Tibial artery (tissue), 4 donors: ENCODE results near the gene PGM1.

Source experiments
- DNase-seq, 2 donors: peaks; one replicate each; pipeline ENCODE4 v3.0.0-alpha.2; 2019
- H3K27ac ChIP-seq, 2 donors: fragments of 200-600 bp; sonication (generic) in 1 of 2; 1 replicate in 1 of 2; 2 replicates in 1 of 2; pipeline ENCODE4 v1.5.1; 2018 to 2019; ENCODE audit warnings: mild to moderate bottlenecking in 1 of 2
- H3K27me3 ChIP-seq, 2 donors: fragments of 200-600 bp; sonication (generic) in 1 of 2; one replicate each; pipeline versions ENCODE4 v1.5.1 to v1.6.0; 2016 to 2019
- H3K36me3 ChIP-seq, 3 donors: fragments of 200-600 bp; sonication (generic) in 2 of 3; one replicate each; pipeline ENCODE4 v1.5.1; 2016 to 2019; ENCODE audit warnings: mild to moderate bottlenecking in 2 of 3
- H3K4me1 ChIP-seq, 4 donors: fragments of 200-600 bp; sonication (generic) in 2 of 4; 1 replicate in 3 of 4; 2 replicates in 1 of 4; pipeline ENCODE4 v1.5.1; 2016 to 2019
- H3K4me3 ChIP-seq, 2 donors: fragments of 200-600 bp; sonication (generic) in 1 of 2; 1 replicate in 1 of 2; 2 replicates in 1 of 2; pipeline ENCODE4 v1.5.1; 2018 to 2019; ENCODE audit warnings: mild to moderate bottlenecking in 2 of 2
- H3K9me3 ChIP-seq, 3 donors: fragments of 200-600 bp; sonication (generic) in 1 of 3; one replicate each; pipeline ENCODE4 v1.5.1; 2016 to 2019
- CTCF ChIP-seq, 2 experiments: fragments of 200-600 bp in 1 of 2; fragments of 450-650 bp in 1 of 2; IDR thresholded peaks; one replicate each; pipeline ENCODE4 v1.5.1; 2017 to 2019; ENCODE audit warnings: antibody characterized with exemption in 2 of 2, mild to moderate bottlenecking in 1 of 2, moderate library complexity in 1 of 2
- intact Hi-C: fragments of 100-400 bp; cut with DNase I; formaldehyde crosslinking; loops from one replicate; pipeline ENCODE4 v1.15.0; 2023; ENCODE audit warnings: low total_unique reads

Gene PGM1

GRCh38 chr1:63638875-63639274 is 45.7 kb downstream of the PGM1 start:
- Histone ChIP-seq H3K27ac (no peak overlapping the region), H3K4me1 (peaks cover 0 to 8% (median 4%) of the 10 kb centered on the region in 4 donors), H3K4me3 (no peak overlapping the region), H3K36me3 (peaks cover 9 to 40% (median 32%) of the 10 kb centered on the region in 3 donors), H3K9me3 (no peaks in the 10 kb centered on the region), H3K27me3 (no peaks in the 10 kb centered on the region)
- intact Hi-C loops: no loop called here
- TF ChIP-seq CTCF (IDR thresholded peaks at IDR 0.05): no peak
- no peak for DNase-seq

DNA sequence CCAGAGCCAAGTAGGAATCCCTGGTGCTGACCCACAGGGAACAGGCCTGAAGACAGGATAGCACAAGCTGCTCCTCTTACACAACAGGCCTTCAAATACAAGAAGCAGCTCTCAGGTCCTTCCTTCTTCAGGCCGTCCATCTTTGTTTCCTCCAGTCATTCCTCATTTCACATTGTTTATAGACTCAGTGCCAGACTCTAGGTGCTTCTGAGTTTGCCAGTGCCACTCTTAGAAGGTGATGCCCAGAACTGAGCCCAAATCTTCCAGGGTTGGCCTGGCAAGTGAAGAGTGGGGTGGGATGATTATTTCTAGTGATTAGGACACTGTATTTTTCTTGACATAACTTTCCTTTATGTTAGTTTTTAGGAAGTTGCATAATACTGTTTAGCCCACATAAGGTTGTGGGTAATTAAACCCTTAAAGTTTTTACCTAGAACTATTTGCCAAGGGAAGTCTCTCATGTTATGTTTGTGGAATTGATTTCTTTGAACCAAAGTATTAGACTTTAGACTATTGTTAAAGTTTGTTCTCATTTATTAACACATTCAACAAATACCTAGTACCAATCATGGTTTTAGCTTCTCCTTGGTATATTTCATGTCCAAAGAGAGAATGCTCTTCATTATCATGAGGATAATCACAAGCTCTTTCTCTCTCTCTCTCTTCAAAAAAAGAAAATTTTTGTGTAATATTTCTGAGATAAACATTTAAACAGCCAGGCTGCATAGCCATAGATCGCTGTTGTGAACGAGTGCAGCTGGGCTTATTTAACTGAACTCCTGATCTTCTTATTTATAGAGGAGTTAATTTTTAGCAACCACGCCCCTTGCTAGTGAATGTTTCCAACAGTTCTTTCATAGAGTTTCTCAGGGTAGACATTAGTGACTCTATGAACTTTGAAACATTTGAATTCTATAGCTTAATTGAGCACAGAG is 47.7 kb downstream of the PGM1 start:
- Histone ChIP-seq H3K27ac (no peak overlapping the region), H3K36me3 (peaks cover 0 to 33% (median 25%) of the 10 kb centered on the region in 3 donors), H3K27me3 (no peaks in the 10 kb centered on the region), H3K4me1 (peaks cover 0 to 28% (median 16%) of the 10 kb centered on the region in 4 donors), H3K9me3 (no peaks in the 10 kb centered on the region), H3K4me3 (no peak overlapping the region)
- DNase-seq: no peak
- TF ChIP-seq CTCF (IDR thresholded peaks at IDR 0.05): no peak
- intact Hi-C loops: no loop called here

DNA sequence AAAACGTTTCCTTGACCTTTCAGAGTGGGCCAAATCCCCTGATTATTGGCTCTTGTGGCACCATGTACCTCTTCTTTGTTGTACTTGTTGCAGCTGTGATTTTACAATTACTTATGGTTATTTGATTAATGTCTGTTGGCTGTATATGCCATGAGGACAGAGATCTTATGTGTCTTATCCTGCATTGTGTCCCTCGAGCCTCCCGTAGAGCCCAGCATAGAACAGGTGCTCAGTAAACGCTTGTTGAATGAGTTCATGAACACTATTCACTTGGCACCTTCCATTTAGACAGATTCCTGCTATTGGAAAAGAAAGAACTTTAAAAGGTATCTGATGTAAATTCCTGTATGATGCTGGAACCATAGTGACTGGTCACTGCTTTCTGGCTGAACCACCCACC is 48.4 kb downstream of the PGM1 start:
- Histone ChIP-seq H3K27ac (no peak overlapping the region), H3K4me3 (no peak overlapping the region), H3K36me3 (peaks cover 0 to 28% (median 18%) of the 10 kb centered on the region in 3 donors), H3K4me1 (peaks cover 0 to 32% (median 16%) of the 10 kb centered on the region in 4 donors), H3K27me3 (no peaks in the 10 kb centered on the region), H3K9me3 (no peaks in the 10 kb centered on the region)
- no peak for TF ChIP-seq CTCF (IDR thresholded peaks at IDR 0.05)
- intact Hi-C loops: no loop called here
- no peak for DNase-seq

DNA sequence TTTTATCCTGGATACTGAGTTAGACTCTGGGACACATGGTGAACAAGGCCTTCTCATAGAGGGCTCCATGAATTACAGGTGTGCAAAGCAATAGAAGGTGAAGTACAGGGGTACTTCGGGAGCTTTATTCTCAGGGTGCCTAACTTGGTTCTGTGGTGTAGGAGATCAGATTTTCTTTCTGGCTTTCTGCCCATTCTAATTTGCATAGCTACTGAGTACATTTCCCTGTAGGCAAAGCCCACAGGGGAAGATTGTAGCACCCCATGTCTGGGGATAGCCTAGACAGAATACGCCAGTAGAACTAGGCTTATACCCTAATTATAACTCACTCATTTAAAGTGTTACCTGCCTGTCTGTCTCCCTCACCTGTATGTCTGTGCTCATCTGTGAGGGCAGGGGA is 49.7 kb downstream of the PGM1 start:
- Histone ChIP-seq H3K9me3 (no peaks in the 10 kb centered on the region), H3K4me3 (no peak overlapping the region), H3K27me3 (no peaks in the 10 kb centered on the region), H3K36me3 (peaks cover 0 to 22% (median 8%) of the 10 kb centered on the region in 3 donors), H3K4me1 (peaks cover 0 to 32% (median 16%) of the 10 kb centered on the region in 4 donors), H3K27ac (no peak overlapping the region)
- no peak for TF ChIP-seq CTCF (IDR thresholded peaks at IDR 0.05)
- no peak for DNase-seq
- intact Hi-C loops: no loop called here

GRCh38 chr1:63643517-63643916 is 50.3 kb downstream of the PGM1 start:
- no peak for TF ChIP-seq CTCF (IDR thresholded peaks at IDR 0.05)
- Histone ChIP-seq H3K27me3 (no peaks in the 10 kb centered on the region), H3K9me3 (no peaks in the 10 kb centered on the region), H3K27ac (peak overlapping the region; percentile 10 to 17), H3K4me3 (no peak overlapping the region), H3K36me3 (peaks cover 2 to 22% (median 4%) of the 10 kb centered on the region in 3 donors), H3K4me1 (peaks cover 0 to 32% (median 16%) of the 10 kb centered on the region in 4 donors)
- intact Hi-C loops: no loop called here
- no peak for DNase-seq
